GM19395 (cell line): ENCODE results near the gene TULP1.

ENCODE experiments used
- ATAC-seq: cut with Tn5 transposase; IDR thresholded peaks from one replicate; pipeline ENCODE4 v1.9.1; 2021; ENCODE audit warnings: mild to moderate bottlenecking, moderate library complexity; ENCODE audit not compliant: unreplicated experiment

The TULP1 gene

DNA sequence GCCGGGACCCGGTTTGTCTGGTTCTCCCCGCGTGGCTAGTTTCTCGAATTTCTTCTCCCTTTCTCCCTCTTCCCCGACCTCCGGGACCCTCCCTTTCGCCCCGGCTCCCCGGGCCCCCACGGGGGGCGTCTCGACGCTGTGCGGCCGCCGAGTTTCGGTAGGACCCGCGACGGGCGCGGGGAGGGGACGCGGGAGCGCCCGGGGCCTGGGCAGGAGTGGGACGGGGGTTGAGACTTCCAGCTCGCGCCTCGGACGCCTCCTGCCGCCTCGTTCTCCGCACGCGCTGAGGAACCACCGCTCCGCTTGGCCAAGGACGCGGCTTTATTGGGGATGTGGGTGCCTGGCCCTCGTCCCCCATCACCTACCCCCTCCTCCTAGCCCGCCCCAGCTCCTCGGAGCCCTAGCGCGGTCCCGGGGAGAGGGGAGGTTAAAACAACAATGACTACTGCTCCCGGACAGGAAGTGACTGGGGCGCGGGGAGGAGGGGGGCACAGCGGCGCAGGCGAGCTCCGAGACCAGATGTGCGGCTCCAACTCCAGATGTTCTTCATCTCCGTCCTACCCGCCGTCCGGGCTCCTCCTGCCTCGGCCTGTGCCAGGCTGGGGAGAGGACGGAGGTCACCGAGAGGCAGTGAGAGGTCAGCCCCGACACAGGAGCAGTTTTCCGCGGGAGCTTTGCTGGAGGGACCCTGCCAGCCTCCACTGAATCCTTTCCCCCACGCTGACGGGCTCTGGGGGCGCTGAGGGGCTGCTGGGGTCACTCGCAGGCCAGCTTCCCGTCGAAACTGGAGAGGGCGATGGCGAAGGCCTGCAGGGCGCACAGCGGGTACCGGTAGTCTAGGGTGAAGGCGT lies 14.9 kb downstream of the TULP1 start:
- no peak for ATAC-seq

DNA sequence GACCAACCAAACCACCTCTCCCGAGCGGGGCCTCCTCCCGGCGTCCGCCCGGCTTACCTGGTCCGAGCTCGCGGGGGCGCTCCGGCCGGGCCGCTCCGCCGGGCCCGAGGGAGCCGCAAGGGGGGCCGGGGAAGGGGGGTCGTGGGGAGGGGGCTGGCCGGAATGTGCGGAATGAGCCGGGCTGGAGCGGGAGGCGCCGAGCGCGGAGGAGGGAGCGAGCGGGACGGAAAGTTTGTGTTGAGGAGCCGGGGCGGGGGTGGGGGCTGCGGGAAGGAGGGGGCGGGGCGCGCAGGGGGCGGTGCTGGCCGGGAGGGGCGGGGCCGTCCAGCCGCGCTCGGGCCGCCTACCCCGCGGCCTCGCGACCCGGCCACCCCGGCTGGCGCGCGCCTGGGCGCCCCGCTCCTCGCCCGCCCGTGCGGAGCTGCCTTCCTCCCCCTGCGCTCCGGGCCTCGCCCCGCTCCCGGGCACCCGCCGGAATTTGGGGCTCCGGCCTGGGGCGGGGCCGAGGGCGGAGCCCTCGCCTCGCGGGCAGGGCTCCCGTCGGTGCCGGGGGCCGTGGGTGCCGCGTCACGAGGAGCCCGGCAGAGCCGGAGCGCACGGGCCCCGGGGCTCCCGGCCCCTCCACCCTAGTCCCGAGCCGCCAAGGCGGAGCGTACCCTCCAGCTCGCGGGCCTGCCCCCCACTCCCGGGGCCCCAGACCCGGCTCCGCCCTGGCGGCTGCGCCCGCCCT lies 15.7 kb downstream of the TULP1 start, which contains the start of gene TEAD3:
TSS of gene TEAD3 (minus strand) at position 239 of the 730 bp plus-strand sequence.
- ATAC-seq: no peak

DNA sequence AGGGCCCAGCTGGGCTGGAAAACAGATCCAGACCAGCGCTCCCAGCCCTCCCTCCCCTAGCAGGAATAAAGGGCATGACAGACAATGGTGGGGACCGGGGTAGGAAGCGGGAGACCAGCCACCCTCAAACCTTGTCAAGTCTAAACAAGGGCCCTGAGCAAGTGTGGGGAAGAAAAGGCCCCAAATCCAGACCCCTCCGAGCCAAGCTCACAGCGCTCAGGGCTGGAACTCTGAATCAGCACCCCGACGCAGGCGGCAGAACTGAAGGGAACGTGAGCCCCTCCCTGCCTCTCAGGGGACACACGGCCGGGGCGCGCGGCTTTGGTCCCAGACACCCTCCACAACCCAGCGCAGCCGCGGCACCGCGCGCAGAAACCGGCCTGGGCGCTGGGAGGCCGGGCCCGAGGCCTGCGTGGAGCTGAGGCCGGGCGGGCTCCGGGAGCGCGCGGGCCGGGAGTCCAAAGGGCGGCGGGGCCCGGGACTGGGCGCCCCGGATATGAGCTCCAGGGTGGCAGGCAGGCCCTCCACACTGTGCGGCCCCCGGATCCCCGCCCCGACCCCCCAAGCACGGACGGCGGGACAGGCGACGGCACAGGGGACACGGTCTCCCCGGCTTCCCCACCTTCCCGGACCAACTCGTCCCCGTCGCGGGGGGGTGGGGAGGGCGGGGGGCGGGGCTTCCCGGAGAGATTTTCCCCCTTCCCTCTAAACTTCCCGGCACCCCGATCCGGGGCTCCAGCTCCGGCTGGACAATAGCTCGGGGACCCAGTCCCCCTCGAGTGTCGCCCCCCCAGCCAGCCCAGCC lies 16.5 kb downstream of the TULP1 start:
- ATAC-seq: no peak

DNA sequence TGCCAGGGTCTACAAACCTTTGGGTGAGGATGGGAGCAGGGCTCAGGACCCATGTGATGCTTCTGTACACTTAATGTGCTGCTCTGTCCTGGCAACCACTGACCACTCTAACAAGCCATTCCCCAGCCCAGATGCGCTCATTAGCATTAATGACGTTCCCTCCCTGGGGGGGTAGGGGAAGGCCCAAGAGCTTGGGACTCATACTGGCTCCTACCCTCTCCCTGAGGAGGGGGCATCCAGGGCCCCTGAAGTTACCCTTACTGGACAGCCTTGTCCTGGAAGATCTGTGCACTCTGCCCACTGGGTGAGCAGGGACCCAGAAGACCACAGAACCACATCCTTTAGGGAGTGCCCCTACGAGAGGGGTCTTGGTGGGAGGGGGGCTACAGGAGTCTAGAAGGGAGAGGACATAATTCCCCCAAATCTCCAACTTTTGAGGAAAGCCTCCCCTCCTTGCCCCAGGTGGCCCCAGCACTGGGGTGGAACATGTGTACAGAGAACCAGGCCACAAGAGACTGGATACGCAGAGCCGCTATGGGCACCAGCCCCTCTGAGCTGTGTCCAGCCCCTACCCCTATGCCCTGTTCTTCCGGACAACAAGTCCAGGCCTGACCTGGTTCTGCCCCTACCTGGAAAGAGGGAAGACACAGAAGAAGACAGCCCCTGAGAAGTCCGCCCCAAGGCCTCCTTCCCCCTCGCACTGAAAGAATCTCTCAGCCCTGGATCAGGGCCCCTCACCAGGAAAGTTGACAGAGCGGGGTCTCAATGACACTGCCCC lies 17.2 kb downstream of the TULP1 start:
- ATAC-seq: no peak

DNA sequence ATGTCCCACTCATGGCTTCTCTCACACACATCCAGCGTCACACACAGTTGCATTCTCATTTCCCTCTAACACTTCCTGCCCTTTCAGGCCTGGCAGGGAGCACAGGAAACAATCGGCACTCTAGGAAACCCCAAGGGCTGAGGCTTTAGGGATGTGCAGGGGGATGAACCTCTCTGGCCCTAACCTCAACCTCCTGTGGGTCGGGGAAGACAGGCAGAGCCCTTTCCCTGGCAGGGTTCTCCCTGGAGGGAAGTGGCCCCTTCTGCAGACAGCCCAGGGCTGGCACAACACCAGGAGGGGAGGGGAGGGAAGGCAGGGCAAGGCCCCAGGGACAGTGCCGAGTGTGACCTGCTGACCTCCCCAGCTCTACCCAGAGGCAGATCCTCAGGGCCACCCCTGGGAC lies 18.5 kb downstream of the TULP1 start:
- no peak for ATAC-seq

DNA sequence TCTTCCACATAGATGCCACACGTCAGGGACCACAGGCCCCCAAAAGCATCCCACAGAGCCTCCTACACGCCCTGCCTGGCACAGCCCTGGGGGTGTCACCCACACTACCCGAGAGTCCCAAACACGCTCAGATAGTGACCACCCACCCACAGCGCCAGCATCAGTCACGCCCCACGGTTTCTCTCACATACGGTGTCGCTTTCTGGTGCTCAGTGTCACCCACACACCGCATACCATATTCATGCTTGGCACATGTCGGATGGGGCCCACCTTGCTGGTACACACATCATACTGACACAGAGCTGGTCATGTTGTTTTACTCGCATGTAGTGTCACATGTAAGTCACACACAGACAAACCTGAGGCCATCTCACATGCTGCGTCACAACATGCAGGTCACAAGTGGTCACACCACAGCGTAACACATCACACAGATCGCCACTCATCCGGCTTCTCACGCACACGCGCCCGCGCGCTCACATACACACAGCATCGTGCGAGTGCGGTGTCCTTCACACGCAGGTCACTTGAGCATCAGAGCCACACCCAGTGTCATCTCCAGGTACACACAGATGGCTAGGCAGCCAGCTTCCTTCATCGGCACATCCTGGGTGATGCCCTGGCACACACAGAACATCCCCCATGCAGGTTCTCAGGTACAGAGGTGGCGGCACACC lies 19.3 kb downstream of the TULP1 start:
- ATAC-seq: no peak

DNA sequence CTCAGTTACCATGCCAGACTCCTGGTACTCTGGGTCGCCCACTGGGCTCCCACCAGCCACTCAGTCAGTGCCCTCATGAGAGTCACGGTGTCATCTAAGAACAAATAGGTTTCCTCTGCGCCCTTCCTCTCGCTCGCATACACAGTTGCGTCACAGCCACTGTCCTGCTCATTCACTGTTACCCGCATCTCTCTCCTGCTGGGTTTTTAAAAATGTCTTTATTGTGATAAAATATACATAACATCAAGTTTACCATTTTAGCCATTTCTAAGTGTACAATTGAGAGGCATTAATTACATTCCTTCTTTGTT lies 19.8 kb downstream of the TULP1 start:
- ATAC-seq: no peak

DNA sequence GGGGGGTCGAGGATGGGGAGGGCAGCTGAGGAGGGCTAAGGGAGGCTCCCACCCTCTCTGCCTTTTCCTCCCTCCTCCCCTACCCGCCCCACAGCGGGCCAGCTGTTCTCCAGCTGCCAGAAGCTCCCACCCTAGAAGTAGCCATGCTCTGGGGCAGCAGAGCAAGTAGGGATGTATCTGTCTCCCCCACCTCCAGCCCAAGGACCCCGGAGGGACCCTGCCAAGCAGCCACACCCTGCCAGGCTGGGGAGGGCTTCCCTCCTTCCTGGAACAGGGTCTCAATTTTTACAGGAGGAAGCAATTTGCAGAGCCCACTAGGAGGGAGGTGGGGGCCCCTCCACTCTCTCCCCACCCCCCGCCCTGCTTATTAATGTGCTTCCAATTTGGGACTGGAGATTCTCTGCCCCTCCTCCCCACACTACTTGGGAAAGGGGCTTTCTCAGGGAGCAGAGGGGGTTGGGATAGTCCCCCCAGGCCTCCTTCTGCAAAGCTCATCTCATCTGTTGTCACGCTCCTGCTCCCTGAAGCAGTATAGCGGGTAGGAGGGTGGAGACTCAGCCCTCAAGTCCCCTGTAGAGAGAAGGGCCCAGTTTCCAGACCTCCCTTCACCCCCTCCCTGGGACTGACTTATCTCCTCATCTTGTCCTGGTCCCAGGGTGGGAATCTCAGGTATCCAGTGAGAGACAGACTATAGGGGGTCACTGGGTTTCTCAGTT lies 20.3 kb downstream of the TULP1 start:
- no peak for ATAC-seq

DNA sequence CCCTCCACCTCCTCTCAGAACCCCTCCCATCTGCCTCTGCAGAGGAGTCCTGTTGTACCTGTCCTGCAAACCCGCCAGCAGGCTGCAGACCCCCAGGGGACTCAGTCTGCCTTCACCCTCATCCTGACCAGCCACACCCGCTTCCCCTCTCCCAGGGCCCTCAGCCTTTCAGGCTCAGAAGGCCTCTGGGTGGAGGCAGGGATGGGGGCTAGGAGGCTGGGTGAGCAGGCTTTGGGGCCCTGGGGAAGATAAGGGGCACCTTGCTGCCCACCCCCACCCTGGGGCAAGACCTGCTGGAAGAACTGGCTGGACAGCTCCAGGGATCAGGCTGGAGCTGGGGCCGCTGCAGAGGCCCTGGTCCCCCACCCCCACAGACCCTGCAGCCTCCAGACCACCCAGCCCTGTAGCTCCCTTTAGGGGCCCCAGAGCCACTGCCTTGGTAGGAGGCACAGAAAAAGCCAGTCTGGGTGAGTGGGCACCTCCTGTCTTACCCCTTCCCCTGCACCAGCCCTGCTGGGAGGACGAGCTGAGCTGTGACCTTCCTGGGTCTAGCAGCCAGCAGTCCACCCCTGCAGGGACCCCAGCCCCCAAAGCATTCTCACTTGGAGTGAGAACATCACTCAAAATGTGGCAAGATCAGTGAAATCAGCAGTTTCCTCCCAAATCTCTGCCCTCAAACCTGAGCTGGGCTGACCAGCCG lies 21.0 kb downstream of the TULP1 start:
- no peak for ATAC-seq

DNA sequence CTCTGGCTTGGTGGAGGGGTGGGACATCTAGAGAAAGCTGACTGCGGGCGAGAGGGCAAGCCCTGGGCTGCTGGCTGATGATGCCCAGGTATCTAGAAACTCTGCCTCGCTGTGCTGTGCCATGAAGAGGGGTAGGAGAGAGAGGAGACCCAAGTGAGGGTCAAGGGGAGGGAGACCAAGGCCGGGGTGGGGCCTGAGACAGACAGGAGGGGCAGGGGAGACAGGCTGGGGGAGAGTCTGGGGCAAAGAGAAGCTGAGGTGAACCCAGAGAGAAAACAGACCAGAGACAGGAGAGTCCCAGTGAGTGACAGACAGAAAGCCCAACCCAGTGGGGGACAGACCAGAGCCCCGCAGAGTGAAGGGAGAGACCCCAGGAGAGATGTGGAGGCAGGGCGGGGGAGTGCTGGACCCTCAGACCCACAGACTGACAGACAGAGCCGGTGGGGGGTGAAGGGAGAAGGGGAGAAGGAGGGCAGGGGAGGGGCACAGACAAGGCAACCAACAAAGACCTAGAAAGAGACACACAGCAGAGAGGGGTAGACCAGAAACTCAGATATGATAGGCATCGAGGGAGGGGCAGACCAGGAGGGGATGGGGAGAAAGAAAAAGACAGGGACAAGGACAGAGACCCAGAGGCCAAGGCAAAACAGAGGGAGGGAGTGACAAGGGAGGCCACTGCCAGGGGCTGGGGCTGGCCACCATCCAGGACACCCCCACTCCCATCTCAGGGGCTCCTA lies 21.7 kb downstream of the TULP1 start:
- ATAC-seq: no peak

DNA sequence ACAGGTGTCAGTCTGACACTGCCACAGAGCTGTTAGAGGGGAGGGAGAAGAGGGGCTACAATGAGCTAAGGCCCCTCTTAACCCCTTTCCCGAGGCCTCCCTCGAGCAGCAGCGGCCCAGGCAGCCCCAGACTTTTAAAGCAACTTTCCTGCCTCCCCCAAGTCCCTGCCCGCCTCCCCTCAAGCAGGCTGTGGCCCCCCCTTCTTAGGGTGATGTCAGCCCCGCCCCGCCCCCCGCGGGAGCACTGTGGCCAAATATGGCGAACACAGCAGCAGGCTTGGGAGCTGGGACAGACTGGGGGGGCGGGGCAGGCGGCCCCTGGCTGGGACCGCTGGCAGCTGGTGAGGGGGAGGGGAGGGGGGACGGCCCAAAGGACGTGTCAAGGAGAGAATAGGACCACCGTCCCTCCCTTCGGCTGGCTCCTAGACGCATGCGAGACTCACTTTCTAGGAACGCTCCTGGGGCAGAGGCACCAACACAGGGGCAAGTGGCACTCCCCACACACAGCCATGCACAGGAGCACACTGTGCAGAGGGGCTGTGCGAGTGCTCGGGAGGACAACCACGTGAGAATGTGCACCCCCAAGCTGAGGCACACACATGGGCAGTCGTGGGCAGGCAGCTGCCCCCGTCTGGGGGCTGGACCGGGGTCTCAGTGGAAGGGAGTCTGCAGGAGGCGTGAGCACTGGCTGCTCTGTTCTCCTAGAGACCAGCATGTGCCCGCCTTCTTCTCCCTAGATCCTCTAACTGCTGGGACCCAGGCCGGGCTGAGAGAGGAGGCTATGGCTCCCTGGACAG lies 22.5 kb downstream of the TULP1 start:
- ATAC-seq: no peak

DNA sequence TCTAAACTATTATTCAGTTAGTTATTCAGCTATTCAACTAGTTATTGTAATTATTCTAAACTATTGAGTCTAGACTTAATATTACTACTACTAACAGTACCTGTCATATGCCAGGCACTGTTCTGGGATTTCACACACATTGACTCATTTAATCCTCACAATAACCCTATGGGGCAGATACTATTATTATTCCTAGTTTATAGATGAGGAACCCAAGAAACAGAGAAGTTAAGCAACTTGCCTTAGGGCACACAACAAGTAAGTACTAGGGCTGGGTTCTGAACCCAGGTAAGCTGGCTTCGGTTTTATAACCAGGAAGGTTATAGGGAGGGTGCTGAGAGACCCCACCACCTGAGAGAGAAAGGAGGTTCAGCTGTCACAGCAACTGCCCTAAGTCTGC lies 23.6 kb downstream of the TULP1 start:
- ATAC-seq: no peak

DNA sequence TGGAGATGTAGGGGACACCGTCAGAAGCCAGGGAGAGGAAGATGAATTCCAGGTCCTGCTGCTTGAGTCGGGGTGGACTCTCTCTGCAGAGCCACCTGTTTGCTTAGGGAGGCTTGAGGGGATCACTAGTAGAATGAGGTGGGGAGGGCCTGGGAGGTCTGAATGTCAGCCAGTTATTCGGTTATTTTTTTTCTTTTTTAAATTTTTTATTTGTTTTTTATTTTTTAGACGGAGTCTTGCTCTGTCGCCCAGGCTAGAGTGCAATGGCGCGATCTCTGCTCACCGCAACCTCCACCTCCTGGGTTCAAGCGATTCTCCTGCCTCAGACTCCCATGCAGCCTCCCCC lies 24.2 kb downstream of the TULP1 start:
- no peak for ATAC-seq

DNA sequence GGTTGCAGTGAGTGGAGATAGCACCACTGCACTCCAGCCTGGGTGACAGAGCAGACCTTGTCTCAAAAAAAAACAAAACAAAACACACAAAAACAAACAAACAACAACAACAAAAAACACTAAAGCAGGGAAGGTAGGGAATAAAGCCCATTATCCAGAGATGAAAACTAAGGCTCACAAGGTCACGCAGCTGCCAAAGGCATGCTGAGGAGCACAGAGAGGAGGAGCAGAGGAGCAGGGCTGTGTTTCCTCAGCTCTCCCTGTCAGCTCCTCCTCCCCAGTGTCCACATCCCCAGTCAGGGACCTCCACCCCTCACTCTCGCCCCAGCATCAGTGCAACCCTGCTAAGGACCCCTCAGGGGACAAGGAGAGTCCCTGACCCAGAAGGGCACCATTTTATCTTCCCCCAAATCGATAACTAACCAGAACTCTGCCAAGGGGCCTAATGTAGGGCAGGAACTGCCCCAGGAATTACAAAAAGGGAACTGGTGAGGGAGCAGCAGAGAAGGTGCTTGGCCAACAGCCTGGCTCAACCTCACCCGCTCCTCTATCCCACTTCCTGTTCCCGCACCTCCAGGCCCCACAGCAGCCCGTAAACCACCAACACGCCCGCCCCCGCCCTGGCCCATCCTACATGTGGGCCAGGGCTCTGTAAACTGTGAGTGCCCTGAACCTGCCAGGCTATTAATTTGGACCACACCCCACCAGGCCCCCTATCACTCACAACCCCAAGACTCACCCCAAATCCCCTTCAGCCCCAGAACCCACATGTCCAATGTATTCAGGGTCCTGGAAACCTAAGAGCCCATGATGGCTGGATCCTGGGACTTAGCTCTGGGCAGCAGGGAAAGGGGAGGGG lies 24.8 kb downstream of the TULP1 start:
- no peak for ATAC-seq

DNA sequence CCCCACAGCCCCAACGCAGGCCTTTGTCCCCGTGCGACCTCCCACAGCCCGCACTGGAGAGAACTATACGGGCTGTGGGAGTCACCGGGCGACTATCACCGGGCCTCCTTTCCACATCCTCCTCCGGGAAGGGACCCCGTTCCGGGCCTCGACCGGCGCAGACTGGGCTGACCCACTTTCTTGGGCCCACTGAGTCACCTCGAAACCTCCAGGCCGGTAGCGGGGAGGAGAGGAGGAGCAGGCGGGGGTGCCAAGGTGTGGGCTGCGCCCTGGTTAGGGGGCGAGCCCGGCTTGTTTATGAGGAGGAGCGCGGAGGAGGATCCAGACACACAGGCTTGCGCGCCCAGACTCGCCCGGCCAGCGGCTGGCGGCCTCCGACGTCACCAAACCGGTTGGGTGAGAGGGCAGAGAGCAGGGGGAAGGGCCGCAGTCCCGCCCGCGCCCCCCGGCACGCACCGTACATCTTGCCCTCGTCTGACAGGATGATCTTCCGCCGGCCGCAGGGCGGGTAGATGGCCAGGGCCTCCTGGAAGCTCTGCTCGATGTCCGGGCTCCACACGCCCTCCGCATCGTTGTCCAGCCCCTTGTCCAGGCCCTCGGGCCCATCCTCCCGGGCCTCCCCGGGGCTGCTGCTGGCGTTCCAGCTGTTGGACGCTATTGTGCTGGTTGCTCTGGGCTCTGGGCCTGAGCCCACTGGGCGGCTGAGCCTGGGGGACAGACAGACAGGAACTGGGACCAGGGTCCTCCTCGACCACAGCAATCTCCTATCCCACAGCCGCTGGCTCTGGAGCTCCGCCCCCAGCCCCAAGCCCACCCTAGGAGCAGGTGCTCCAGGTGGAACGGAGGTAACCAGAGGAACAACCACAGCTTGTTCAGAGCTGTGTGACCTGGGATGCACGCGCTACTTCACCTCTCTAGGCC lies 26.4 kb downstream of the TULP1 start:
- ATAC-seq: no peak

DNA sequence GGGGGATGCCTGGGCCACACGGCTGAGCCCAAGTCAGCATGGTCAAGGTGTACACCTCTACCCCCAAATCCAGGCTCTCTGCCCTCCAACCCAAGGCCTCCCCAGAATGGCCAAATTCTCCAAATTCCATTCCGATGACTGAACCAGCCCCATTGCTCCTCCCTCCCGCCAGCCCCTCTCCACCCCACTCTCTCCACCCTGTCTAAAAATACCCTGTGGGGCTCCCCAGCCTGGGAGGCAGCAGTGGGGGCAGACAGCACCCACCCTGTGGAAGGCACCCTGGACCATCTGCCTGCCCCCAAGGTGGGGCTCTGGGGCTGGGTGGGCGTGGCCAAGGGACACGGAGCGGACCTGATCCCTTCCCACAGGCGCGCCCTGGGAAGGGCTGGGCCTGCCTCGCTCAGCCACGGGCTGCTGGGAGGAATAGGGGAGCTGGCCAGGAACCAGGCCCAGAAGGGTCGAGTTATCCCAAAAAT lies 27.3 kb downstream of the TULP1 start:
- ATAC-seq: no peak
